SK-N-SH (cell line): ENCODE data around the gene FMO2. TPM values are rescaled to one million over a fixed set of nuclear protein-coding genes. Genes with fewer than 3 reads are reported as not detected.

ENCODE experiments used
- CTCF ChIA-PET: fragments of 300-600, 350-600 bp; formaldehyde crosslinking; extraction: SDS; loops from one replicate; lab custom pipeline; 2021; lab: Yijun Ruan, JAX
- POLR2A ChIA-PET: fragments of 350-600 bp; sonication (Branson Sonifier 250); formaldehyde crosslinking; extraction: SDS; loops from one replicate; lab custom pipeline; 2020; ENCODE audit warnings: antibody characterized with exemption, inconsistent platforms; lab: Yijun Ruan, JAX
- DNase-seq: peaks from one replicate; pipeline ENCODE4 v3.0.0; 2012
- H2AFZ ChIP-seq: fragments of 200-600 bp; sonication (generic); 2 replicates; pipeline ENCODE4 v1.8.1; 2016; ENCODE audit warnings: antibody characterized with exemption, mild to moderate bottlenecking, low read depth
- H3F3A ChIP-seq: fragments of 200-600 bp; sonication (generic); replicated peaks from 2 replicates; pipeline ENCODE3; 2016; ENCODE audit warnings: antibody characterized with exemption, mild to moderate bottlenecking; ENCODE audit not compliant: insufficient read depth
- H3K27ac ChIP-seq, 2 experiments: fragments of 200-500 bp in 1 of 2; fragments of 200-600 bp in 1 of 2; sonication (Bioruptor generic) in 1 of 2; sonication (generic), shearing (Covaris generic) in 1 of 2; 2 replicates each; pipeline versions ENCODE4 v1.5.1 to v1.6.1; 2014 to 2016; ENCODE audit warnings: low read depth in 2 of 2, inconsistent platforms in 1 of 2, low read length in 1 of 2, mild to moderate bottlenecking in 1 of 2, mixed read lengths in 1 of 2
- H3K27me3 ChIP-seq: fragments of 200-600 bp; sonication (generic), shearing (Covaris generic); 2 replicates; pipeline ENCODE4 v1.6.1; 2016; ENCODE audit warnings: mixed run types; ENCODE audit not compliant: insufficient read depth
- H3K36me3 ChIP-seq, 2 experiments: fragments of 200-500 bp in 1 of 2; fragments of 200-600 bp in 1 of 2; sonication (Bioruptor generic) in 1 of 2; sonication (generic) in 1 of 2; replicated peaks in 1 of 2; 2 replicates each; pipeline versions ENCODE3 to v1.5.1; 2014 to 2016; ENCODE audit warnings: low read length in 1 of 2, mild to moderate bottlenecking in 1 of 2; ENCODE audit not compliant: insufficient read depth in 2 of 2, control insufficient read depth in 1 of 2
- H3K4me1 ChIP-seq, 2 experiments: fragments of 200-500 bp in 1 of 2; fragments of 200-600 bp in 1 of 2; sonication (Bioruptor generic) in 1 of 2; sonication (generic), shearing (Covaris generic) in 1 of 2; 2 replicates each; pipeline versions ENCODE4 v1.5.1 to v1.6.1; 2014 to 2016; ENCODE audit warnings: low read depth in 1 of 2, low read length in 1 of 2, mixed run types in 1 of 2; ENCODE audit not compliant: insufficient read depth in 2 of 2, control insufficient read depth in 1 of 2
- H3K4me2 ChIP-seq: fragments of 200-600 bp; sonication (generic), shearing (Covaris generic); 2 replicates; pipeline ENCODE4 v1.6.1; 2017; ENCODE audit warnings: mixed run types
- H3K4me3 ChIP-seq, 2 experiments: fragments of 200-500 bp in 1 of 2; fragments of 200-600 bp in 1 of 2; sonication (Bioruptor generic) in 1 of 2; sonication (generic), shearing (Covaris generic) in 1 of 2; 2 replicates each; pipeline versions ENCODE4 v1.5.1 to v1.8.1; 2014 to 2016; ENCODE audit warnings: low read depth in 2 of 2, inconsistent platforms in 1 of 2, low read length in 1 of 2, mild to moderate bottlenecking in 1 of 2, mixed read lengths in 1 of 2, moderate library complexity in 1 of 2
- H3K79me2 ChIP-seq: fragments of 200-600 bp; sonication (generic); 2 replicates; pipeline ENCODE4 v1.8.1; 2017; ENCODE audit warnings: mild to moderate bottlenecking; ENCODE audit not compliant: insufficient read depth
- H3K9ac ChIP-seq: fragments of 200-600 bp; sonication (generic); 2 replicates; pipeline ENCODE4 v1.6.1; 2017; ENCODE audit warnings: mixed run types
- H3K9me2 ChIP-seq: fragments of 200-600 bp; sonication (generic); 2 replicates; pipeline ENCODE4 v1.6.1; 2017; ENCODE audit warnings: mixed run types
- H3K9me3 ChIP-seq: fragments of 200-600 bp; sonication (generic); 2 replicates; pipeline ENCODE4 v1.6.1; 2017; ENCODE audit warnings: mixed run types, mild to moderate bottlenecking, moderate library complexity
- H4K20me1 ChIP-seq: fragments of 200-600 bp; sonication (generic); 2 replicates; pipeline ENCODE4 v1.6.1; 2017; ENCODE audit warnings: mild to moderate bottlenecking, mixed run types; ENCODE audit not compliant: insufficient read depth
- ELF1 ChIP-seq: IDR thresholded peaks from 2 replicates; pipeline ENCODE4 v1.4.0; 2012
- FOXM1 ChIP-seq: IDR thresholded peaks from 2 replicates; pipeline ENCODE4 v1.4.0; 2012; ENCODE audit warnings: low read depth, mild to moderate bottlenecking
- GATA2 ChIP-seq: sonication (generic); formaldehyde crosslinking; IDR thresholded peaks from 2 replicates; pipeline ENCODE4 v1.5.0; 2020; ENCODE audit warnings: mild to moderate bottlenecking, missing genetic modification reagents
- JUND ChIP-seq: IDR thresholded peaks from 2 replicates; pipeline ENCODE4 v1.4.0; 2012
- NFIC ChIP-seq: IDR thresholded peaks from 2 replicates; pipeline ENCODE4 v1.4.0; 2012; ENCODE audit warnings: borderline replicate concordance
- REST ChIP-seq: IDR thresholded peaks from 2 replicates; pipeline ENCODE4 v1.6.1; 2012; ENCODE audit warnings: mild to moderate bottlenecking, low read depth, low read length, moderate library complexity
- TCF12 ChIP-seq: IDR thresholded peaks from 2 replicates; pipeline ENCODE4 v1.4.0; 2012
- YY1 ChIP-seq: IDR thresholded peaks from 2 replicates; pipeline ENCODE4 v1.4.0; 2012; ENCODE audit warnings: low read depth, mild to moderate bottlenecking
- WGBS: methylation state at CpG from one replicate; pipeline ENCODE4 v1.1.6; 2017; ENCODE audit warnings: low lambda C conversion rate; 5-methylcytosine and 5-hydroxymethylcytosine counted together
- polyA plus RNA-seq, 3 experiments: library from polyadenylated mRNA; depleted of rRNA; stranded (reverse); fragments of >200 nt; gene quantifications; 2 replicates each; pipeline ENCODE4 v1.2.3, GENCODE V29; 2012

Gene FMO2
- polyA plus RNA-seq, 1 of the 3 experiments (the other 2 are of a cell fraction), result not detected

- ChIA-PET POLR2A (no interaction called here), CTCF (no interaction called here)
- Histone ChIP-seq H3K9ac (no peak overlapping the region), H3K9me2 (no peaks in the 10 kb centered on the region), H3K79me2 (no peaks in the 10 kb centered on the region), H3K4me3 (no peak overlapping the region), H3F3A (no peaks in the 10 kb centered on the region), H4K20me1 (no peaks in the 10 kb centered on the region), H3K27ac (no peak overlapping the region), H3K4me2 (no peak overlapping the region), H3K9me3 (no peaks in the 10 kb centered on the region), H3K4me1 (peaks cover 2 to 15% of the 10 kb centered on the region in 2 experiments; a peak in 1 of 4 replicates), H3K27me3 (peaks cover 9% of the 10 kb centered on the region; the same call in 1 of the 2 replicates), H3K36me3 (no peaks in the 10 kb centered on the region)
- no peak for DNase-seq
- WGBS, result 4% methylated on average over 5 of the region's 5 CpGs
- TF ChIP-seq FOXM1 (no peak), NFIC (no peak), TCF12 (no peak), ELF1 (no peak), JUND (no peak), YY1 (no peak), REST (no peak), GATA2 (CRISPR knock-in tag) (no peak)
- TF ChIP-seq, all 33 proteins: peak for 0
- no peak overlapping the region for H2AFZ ChIP-seq
Measured at GRCh38 chr1:171179318-171180227, 5.5 kb upstream of the FMO2 start.

GRCh38 chr1:171180670-171181069, 4.4 kb upstream of the FMO2 start:
- POLR2A ChIA-PET, result no interaction called here
- Histone ChIP-seq H3F3A (no peaks in the 10 kb centered on the region), H4K20me1 (no peaks in the 10 kb centered on the region), H3K4me2 (no peak overlapping the region), H2AFZ (no peak overlapping the region), H3K9ac (no peak overlapping the region), H3K27me3 (peaks cover 17% of the 10 kb centered on the region; the same call in 1 of the 2 replicates), H3K36me3 (no peaks in the 10 kb centered on the region), H3K4me1 (peaks cover 2 to 15% of the 10 kb centered on the region in 2 experiments; a peak in 1 of 4 replicates), H3K79me2 (no peaks in the 10 kb centered on the region)
- DNase-seq, result no peak
- 2% methylated on average over 2 of the region's 2 CpGs for WGBS
- TF ChIP-seq TCF12, result 0 out of 2 replicates have a peak, but pooled peaks have one; percentile 15
- no peak for TF ChIP-seq GATA2 (CRISPR knock-in tag)
- TF ChIP-seq, all 33 proteins: peak for 1
- Histone ChIP-seq H3K9me3 (no peaks in the 10 kb centered on the region), H3K27ac (no peak overlapping the region), H3K9me2 (no peaks in the 10 kb centered on the region), H3K4me3 (no peak overlapping the region)
- CTCF ChIA-PET, result no interaction called here
